HepG2 (cell line): ENCODE data around the gene TNIP1.

Experiments
- EED ChIP-seq: sonication (generic); formaldehyde crosslinking; IDR thresholded peaks from 2 replicates; pipeline ENCODE4 v1.5.0; 2020; ENCODE audit warnings: mild to moderate bottlenecking, missing genetic modification reagents
- POLR2AphosphoS5 ChIP-seq: IDR thresholded peaks from 2 replicates; pipeline ENCODE4 v1.6.1; 2012; ENCODE audit warnings: low read depth, low read length
- SMC3 ChIP-seq: IDR thresholded peaks from 2 replicates; pipeline ENCODE4 v1.6.1; 2011; ENCODE audit warnings: low read length, improper control_type of control experiment
- SP2 ChIP-seq: sonication (generic); formaldehyde crosslinking; IDR thresholded peaks from 2 replicates; pipeline ENCODE4 v1.5.1; 2020; ENCODE audit warnings: mild to moderate bottlenecking, missing genetic modification reagents
- SP4 ChIP-seq: sonication (generic); formaldehyde crosslinking; IDR thresholded peaks from 2 replicates; pipeline ENCODE4 v1.8.1; 2023; ENCODE audit warnings: mild to moderate bottlenecking, missing genetic modification reagents
- TBP ChIP-seq: sonication (generic); formaldehyde crosslinking; IDR thresholded peaks from 2 replicates; pipeline ENCODE4 v1.5.0; 2020; ENCODE audit warnings: missing genetic modification reagents
- ZKSCAN8 ChIP-seq: IDR thresholded peaks from 2 replicates; pipeline ENCODE4 v1.6.1; 2016; ENCODE audit warnings: borderline replicate concordance, missing genetic modification reagents, missing compliant biosample characterization
- TF ChIP-seq, protein P1 (sequence below): sonication (generic); formaldehyde crosslinking; IDR thresholded peaks from 2 replicates; pipeline ENCODE4 v1.4.0; 2020; ENCODE audit warnings: missing genetic modification reagents, low read depth, mild to moderate bottlenecking, borderline replicate concordance

DNA sequence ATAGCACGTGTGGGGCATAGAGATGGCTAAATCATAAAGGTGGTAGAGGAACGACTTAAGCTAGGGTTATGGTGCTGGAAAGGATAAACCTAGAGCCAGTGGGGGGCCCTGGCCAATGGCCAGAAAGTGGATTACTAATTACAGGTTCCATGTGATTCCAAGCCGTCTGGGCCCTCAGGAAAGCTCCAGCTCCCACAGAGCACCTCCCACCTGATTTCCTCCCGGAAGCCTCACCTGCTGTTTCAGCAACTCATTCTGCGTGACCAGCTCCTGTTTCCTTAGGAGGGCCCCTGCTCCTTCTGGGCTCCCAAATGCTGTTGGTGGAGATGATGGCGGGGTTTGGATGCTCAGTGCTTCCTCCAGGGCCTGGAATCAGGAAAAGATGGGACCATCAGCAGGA is 44.3 kb downstream of the TNIP1 start:
- TF ChIP-seq, protein P1, sequence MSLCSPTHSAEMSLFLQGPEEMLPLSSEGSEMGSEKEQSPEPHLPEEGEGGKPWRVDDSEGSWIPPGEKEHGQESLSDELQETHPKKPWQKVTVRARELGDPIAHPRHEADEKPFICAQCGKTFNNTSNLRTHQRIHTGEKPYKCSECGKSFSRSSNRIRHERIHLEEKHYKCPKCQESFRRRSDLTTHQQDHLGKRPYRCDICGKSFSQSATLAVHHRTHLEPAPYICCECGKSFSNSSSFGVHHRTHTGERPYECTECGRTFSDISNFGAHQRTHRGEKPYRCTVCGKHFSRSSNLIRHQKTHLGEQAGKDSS, result no peak
- TF ChIP-seq SP2 (CRISPR knock-in tag), result no peak
- TF ChIP-seq TBP (CRISPR knock-in tag), result no peak
- TF ChIP-seq SP4 (CRISPR knock-in tag), result no peak
- no peak for TF ChIP-seq SMC3
- TF ChIP-seq EED (CRISPR knock-in tag), result no peak
- no peak for TF ChIP-seq ZKSCAN8 (CRISPR knock-in tag)
- no peak for TF ChIP-seq POLR2AphosphoS5
